Astrocyte (in vitro differentiated cells and primary cell): ENCODE results near the gene SOX13.

ENCODE experiments used
- EZH2 ChIP-seq: IDR thresholded peaks from 2 replicates; pipeline ENCODE4 v1.6.1; 2012; ENCODE audit warnings: mild to moderate bottlenecking, low read length, inconsistent platforms; ENCODE audit not compliant: insufficient read depth
- TF ChIP-seq, protein P1 (sequence below): IDR thresholded peaks from 2 replicates; pipeline ENCODE4 v1.5.1; 2011; ENCODE audit warnings: low read depth, mild to moderate bottlenecking, inconsistent platforms, low read length, moderate library complexity; ENCODE audit not compliant: insufficient read depth

DNA sequence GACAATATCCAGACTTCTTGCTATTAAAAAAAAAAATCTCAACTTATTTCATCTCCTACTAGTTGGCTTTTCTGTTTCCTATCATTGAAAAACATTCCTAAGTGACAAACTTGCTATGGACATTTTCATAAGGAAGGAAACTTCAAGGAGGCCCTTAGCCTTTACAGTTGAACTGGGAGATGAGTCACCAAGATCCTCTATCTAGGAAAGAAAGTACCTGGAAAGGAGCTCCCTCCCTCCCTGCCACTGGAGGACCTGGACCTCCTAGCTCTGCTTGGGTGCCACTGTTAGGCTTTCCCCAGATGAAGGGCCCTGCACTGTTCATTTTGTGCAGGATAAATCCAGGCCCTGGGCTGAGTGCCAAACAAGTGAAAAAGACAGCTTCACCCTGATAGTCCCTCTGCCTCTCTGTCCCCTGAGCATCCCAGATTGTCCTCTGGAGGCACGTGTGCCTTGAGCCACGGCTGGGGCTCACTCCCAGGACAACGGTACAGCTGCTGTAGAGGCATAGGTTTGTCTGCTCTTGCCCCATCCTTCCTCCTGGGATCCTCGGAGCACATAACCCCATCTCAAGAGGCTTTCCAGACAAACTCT lies 40.2 kb upstream of the SOX13 start:
- TF ChIP-seq, protein P1, sequence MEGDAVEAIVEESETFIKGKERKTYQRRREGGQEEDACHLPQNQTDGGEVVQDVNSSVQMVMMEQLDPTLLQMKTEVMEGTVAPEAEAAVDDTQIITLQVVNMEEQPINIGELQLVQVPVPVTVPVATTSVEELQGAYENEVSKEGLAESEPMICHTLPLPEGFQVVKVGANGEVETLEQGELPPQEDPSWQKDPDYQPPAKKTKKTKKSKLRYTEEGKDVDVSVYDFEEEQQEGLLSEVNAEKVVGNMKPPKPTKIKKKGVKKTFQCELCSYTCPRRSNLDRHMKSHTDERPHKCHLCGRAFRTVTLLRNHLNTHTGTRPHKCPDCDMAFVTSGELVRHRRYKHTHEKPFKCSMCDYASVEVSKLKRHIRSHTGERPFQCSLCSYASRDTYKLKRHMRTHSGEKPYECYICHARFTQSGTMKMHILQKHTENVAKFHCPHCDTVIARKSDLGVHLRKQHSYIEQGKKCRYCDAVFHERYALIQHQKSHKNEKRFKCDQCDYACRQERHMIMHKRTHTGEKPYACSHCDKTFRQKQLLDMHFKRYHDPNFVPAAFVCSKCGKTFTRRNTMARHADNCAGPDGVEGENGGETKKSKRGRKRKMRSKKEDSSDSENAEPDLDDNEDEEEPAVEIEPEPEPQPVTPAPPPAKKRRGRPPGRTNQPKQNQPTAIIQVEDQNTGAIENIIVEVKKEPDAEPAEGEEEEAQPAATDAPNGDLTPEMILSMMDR, result no peak
- no peak for TF ChIP-seq EZH2
